OCI-LY7 (cell line): ENCODE results near the gene COQ9. TPM values are rescaled to one million over a fixed set of nuclear protein-coding genes. Genes with fewer than 3 reads are reported as not detected.

Source experiments
- BruUV-seq: library from RNA; stranded (reverse); fragments of 400-500 nt; replicated peaks from 2 replicates; lab custom pipeline; 2021; lab: Mats Ljungman, UMichigan
- CTCF ChIA-PET: fragments of 300-600 bp; sonication (Branson Sonifier 250); formaldehyde crosslinking; loops from one replicate; lab custom pipeline; 2022; ENCODE audit warnings: antibody characterized with exemption; ENCODE audit not compliant: unreplicated experiment; lab: Charles Lee
- POLR2A ChIA-PET: fragments of 300-600 bp; sonication (Branson Sonifier 250); formaldehyde crosslinking; loops from one replicate; lab custom pipeline; 2022; ENCODE audit warnings: antibody characterized with exemption; lab: Charles Lee
- DNase-seq: peaks from one replicate; pipeline ENCODE4 v3.0.0-alpha.2; 2015; ENCODE audit warnings: low spot score
- H2AFZ ChIP-seq: fragments of 200-600 bp; sonication (generic), shearing (Covaris generic); 2 replicates; pipeline ENCODE4 v1.6.1; 2014; ENCODE audit warnings: mild to moderate bottlenecking, antibody characterized with exemption, low read length, moderate library complexity
- H3K27ac ChIP-seq: fragments of 200-600 bp; sonication (generic); 2 replicates; pipeline ENCODE4 v1.5.1; 2014; ENCODE audit warnings: mixed run types, low read depth, mild to moderate bottlenecking, moderate library complexity, low read length, inconsistent platforms; ENCODE audit not compliant: poor library complexity, severe bottlenecking
- H3K36me3 ChIP-seq: fragments of 200-600 bp; sonication (generic); 2 replicates; pipeline ENCODE4 v1.6.1; 2014; ENCODE audit warnings: mild to moderate bottlenecking, antibody characterized with exemption, low read length, moderate library complexity, mixed read lengths; ENCODE audit not compliant: insufficient read depth
- H3K4me1 ChIP-seq: fragments of 200-600 bp; sonication (generic); 2 replicates; pipeline ENCODE4 v1.5.1; 2014; ENCODE audit warnings: mild to moderate bottlenecking, low read length; ENCODE audit not compliant: insufficient read depth, poor library complexity, severe bottlenecking
- H3K4me2 ChIP-seq: fragments of 200-600 bp; sonication (generic); 2 replicates; pipeline ENCODE4 v1.6.1; 2014; ENCODE audit warnings: mild to moderate bottlenecking, low read length
- H3K4me3 ChIP-seq: fragments of 200-600 bp; sonication (generic); 2 replicates; pipeline ENCODE4 v1.5.1; 2014; ENCODE audit warnings: mild to moderate bottlenecking, low read depth, low read length; ENCODE audit not compliant: poor library complexity, severe bottlenecking
- H3K79me2 ChIP-seq: fragments of 200-600 bp; sonication (generic); 2 replicates; pipeline ENCODE4 v1.6.1; 2016; ENCODE audit warnings: low read depth, mild to moderate bottlenecking, low read length, moderate library complexity, mixed read lengths; ENCODE audit not compliant: insufficient read depth
- H3K9me2 ChIP-seq: fragments of 200-600 bp; sonication (generic); 2 replicates; pipeline ENCODE4 v1.6.1; 2016; ENCODE audit warnings: mild to moderate bottlenecking, low read length, mixed read lengths; ENCODE audit not compliant: insufficient read depth
- H3K9me3 ChIP-seq: fragments of 200-600 bp; sonication (generic); 2 replicates; pipeline ENCODE4 v1.6.1; 2014; ENCODE audit warnings: mild to moderate bottlenecking, mixed run types, low read length, mixed read lengths
- H4K20me1 ChIP-seq: fragments of 200-600 bp; sonication (generic); 2 replicates; pipeline ENCODE4 v1.6.1; 2014; ENCODE audit warnings: mild to moderate bottlenecking, antibody characterized with exemption, low read length, moderate library complexity, mixed read lengths; ENCODE audit not compliant: insufficient read depth
- EZH2phosphoT487 ChIP-seq: fragments of 200-600 bp; sonication (generic); IDR thresholded peaks from 2 replicates; pipeline ENCODE4 v1.6.1; 2018; ENCODE audit warnings: low read depth, borderline replicate concordance, mild to moderate bottlenecking, mixed run types, antibody characterized with exemption, low read length, moderate library complexity, mixed read lengths
- intact Hi-C: fragments of 100-400 bp; cut with micrococcal nuclease; formaldehyde crosslinking; loops from one replicate; pipeline ENCODE4 v1.10.0; 2022; ENCODE audit not compliant: unreplicated experiment
- total RNA-seq, 2 experiments: library from RNA; depleted of rRNA in 1 of 2; stranded (reverse); fragments of >200 nt in 1 of 2; shearing (Covaris generic) in 1 of 2; gene quantifications; 2 replicates each; pipeline ENCODE4 v1.2.3, GENCODE V29; 2014 to 2022
- TF ChIP-seq, protein P1 (sequence below): fragments of 200-600 bp; sonication (generic); conservative IDR thresholded peaks from 2 replicates; pipeline ENCODE4 v1.5.1; 2014; ENCODE audit warnings: mild to moderate bottlenecking, antibody characterized with exemption, low read length, moderate library complexity, mixed read lengths

The COQ9 gene
- total RNA-seq, 2 experiments from 2014 or later: 30.5 to 45.2 TPM

DNA sequence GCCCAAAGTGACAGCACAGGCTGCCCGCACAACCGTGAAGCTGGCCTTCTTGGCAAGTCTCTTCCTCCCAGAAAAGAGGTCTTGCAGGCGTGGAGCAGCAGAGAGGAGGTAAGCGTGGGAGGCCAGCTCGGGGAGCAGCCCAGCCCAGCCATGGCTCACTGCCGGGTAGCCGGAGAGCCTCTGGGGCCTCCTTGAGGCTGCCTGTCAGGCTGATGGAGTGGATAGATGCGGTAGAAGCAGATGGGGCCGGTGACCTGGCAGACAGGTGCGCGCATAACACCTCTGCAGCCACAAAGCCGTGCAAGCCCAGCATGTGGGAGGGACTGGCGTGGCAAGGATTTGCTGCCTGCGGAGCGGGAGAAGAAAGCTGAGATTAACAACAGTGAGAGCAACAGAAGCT is 56.1 kb downstream of the COQ9 start:
- Histone ChIP-seq H4K20me1 (no peaks in the 10 kb centered on the region; the same call in 1 of the 2 replicates), H2AFZ (no peak overlapping the region), H3K4me1 (no peaks in the 10 kb centered on the region), H3K9me3 (no peaks in the 10 kb centered on the region), H3K36me3 (no peaks in the 10 kb centered on the region), H3K27ac (no peak overlapping the region), H3K4me2 (no peak overlapping the region), H3K4me3 (no peak overlapping the region), H3K9me2 (no peaks in the 10 kb centered on the region), H3K79me2 (no peaks in the 10 kb centered on the region)
- DNase-seq: no peak
- ChIA-PET POLR2A (no interaction called here), CTCF (no interaction called here)
- TF ChIP-seq, protein P1, sequence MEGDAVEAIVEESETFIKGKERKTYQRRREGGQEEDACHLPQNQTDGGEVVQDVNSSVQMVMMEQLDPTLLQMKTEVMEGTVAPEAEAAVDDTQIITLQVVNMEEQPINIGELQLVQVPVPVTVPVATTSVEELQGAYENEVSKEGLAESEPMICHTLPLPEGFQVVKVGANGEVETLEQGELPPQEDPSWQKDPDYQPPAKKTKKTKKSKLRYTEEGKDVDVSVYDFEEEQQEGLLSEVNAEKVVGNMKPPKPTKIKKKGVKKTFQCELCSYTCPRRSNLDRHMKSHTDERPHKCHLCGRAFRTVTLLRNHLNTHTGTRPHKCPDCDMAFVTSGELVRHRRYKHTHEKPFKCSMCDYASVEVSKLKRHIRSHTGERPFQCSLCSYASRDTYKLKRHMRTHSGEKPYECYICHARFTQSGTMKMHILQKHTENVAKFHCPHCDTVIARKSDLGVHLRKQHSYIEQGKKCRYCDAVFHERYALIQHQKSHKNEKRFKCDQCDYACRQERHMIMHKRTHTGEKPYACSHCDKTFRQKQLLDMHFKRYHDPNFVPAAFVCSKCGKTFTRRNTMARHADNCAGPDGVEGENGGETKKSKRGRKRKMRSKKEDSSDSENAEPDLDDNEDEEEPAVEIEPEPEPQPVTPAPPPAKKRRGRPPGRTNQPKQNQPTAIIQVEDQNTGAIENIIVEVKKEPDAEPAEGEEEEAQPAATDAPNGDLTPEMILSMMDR: no peak
- TF ChIP-seq EZH2phosphoT487: no peak
- BruUV-seq: no TSS peak
- intact Hi-C loops: no loop called here

DNA sequence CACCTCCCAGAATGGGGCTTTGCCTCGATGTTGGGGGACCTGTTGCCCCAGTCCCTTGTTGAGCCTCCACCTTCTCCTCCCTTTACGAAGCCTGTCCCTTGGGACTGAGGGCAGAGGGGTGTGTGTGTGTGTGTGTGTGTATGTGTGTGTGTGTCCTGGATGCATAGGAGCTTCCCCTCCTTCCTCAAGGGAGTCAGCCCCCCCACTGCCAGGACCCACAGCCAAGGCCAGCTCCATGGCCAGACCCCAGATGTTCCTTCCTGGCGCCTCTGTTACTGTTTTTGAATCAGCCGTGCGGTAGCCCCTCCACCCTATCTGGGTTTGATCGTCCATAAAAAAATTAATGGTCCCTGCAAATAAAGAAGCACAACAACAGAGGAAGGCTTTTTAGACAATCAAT is 56.7 kb downstream of the COQ9 start:
- BruUV-seq: no TSS peak
- no peak overlapping the region for H3K4me3 ChIP-seq
- intact Hi-C loops: no loop called here
- DNase-seq: no peak
- H3K36me3 ChIP-seq: no peaks in the 10 kb centered on the region
- no peaks in the 10 kb centered on the region for H3K79me2 ChIP-seq
- CTCF ChIA-PET: no interaction called here
- POLR2A ChIA-PET: no interaction called here
- no peak overlapping the region for H2AFZ ChIP-seq
- H3K27ac ChIP-seq: no peak overlapping the region
- no peaks in the 10 kb centered on the region for H3K4me1 ChIP-seq
- no peaks in the 10 kb centered on the region for H3K9me2 ChIP-seq
- H3K9me3 ChIP-seq: no peaks in the 10 kb centered on the region
- no peaks in the 10 kb centered on the region; the same call in 1 of the 2 replicates for H4K20me1 ChIP-seq
- no peak overlapping the region for H3K4me2 ChIP-seq
- TF ChIP-seq EZH2phosphoT487: no peak
- TF ChIP-seq, protein P1: no peak

DNA sequence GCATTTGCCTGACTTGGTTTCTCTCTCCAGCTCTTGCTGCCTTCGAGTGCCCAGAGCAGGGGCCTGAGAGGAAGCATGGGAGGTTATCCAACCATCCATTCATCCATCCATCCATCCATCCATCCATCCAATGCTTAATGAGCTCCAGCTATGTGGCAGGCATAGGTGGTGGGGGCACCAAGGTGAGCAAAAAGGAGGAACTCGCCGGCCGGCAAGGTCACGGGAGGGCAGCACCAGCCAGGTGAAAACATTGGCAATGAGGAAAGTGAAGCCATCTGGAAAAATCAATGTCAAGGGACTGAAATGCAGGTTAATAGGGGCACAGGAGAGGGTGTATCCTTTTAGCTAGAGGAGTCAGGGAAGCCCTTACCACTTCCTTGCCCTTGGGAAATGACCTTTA is 57.2 kb downstream of the COQ9 start:
- no peaks in the 10 kb centered on the region for H3K9me3 ChIP-seq
- no peaks in the 10 kb centered on the region for H3K36me3 ChIP-seq
- no peaks in the 10 kb centered on the region for H3K4me1 ChIP-seq
- ChIA-PET POLR2A (no interaction called here), CTCF (interaction anchor here (0.6 kb wide), 1 partner anchor 17 kb away, joined by 4 read pairs; no protein-coding TSS in a partner anchor)
- H4K20me1 ChIP-seq: no peaks in the 10 kb centered on the region
- no peak overlapping the region for H2AFZ ChIP-seq
- no TSS peak for BruUV-seq
- no peak overlapping the region for H3K4me2 ChIP-seq
- H3K79me2 ChIP-seq: no peaks in the 10 kb centered on the region
- DNase-seq: no peak
- TF ChIP-seq, protein P1: no peak
- TF ChIP-seq EZH2phosphoT487: no peak
- H3K4me3 ChIP-seq: no peak overlapping the region
- no peak overlapping the region for H3K27ac ChIP-seq
- intact Hi-C loops: no loop called here
- H3K9me2 ChIP-seq: no peaks in the 10 kb centered on the region
